Hepatocyte (in vitro differentiated cells): ENCODE data around the gene KRT77.

Source experiments
- CTCF ChIP-seq: fragments of 200-600 bp; sonication (generic); IDR thresholded peaks from 2 replicates; pipeline ENCODE4 v1.5.1; 2016; ENCODE audit warnings: antibody characterized with exemption, mild to moderate bottlenecking; ENCODE audit not compliant: poor library complexity
- EZH2 ChIP-seq: fragments of 200-600 bp; sonication (generic); IDR thresholded peaks from 2 replicates; pipeline ENCODE4 v1.6.1; 2016; ENCODE audit warnings: antibody characterized with exemption, mild to moderate bottlenecking, borderline replicate concordance

DNA sequence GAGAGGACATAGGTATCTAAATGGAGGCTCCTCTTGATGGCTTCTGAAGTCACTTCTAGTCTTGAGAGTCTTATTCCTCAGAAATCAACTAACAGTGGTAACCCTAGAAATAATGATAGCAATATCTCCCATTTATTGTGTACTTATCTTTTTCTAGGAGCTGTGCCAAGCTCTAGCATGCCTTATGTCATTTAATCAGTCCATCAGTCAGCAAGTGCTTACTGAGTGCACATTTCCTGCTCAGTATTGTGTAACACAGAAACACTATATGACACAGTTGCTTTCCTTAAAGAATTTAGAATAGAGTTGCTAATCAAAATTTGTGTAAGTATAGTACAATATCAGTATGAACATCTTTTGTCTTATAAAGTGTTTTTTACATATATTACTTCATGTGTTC is 37.3 kb upstream of the KRT77 start:
- TF ChIP-seq EZH2: no peak
- TF ChIP-seq CTCF: no peak
